RWPE2 (cell line): ENCODE measurements around the gene ZNF613.

ENCODE experiments used
- ATAC-seq: fragments of 200-7000 bp; cut with Tn5 transposase; 3 replicates; pipeline ENCODE4 v1.9.1; 2021; ENCODE audit warnings: low read depth
- DNase-seq: peaks from one replicate; pipeline ENCODE4 v3.0.0-alpha.2; 2020; ENCODE audit warnings: low spot score
- H3K27ac ChIP-seq: fragments of 450-650 bp; 2 replicates; pipeline ENCODE4 v1.5.1; 2017; ENCODE audit warnings: mild to moderate bottlenecking; ENCODE audit not compliant: poor library complexity, severe bottlenecking
- H3K27me3 ChIP-seq: fragments of 250-450 bp; sonication (Bioruptor Pico); 2 replicates; pipeline ENCODE4 v1.5.1; 2021; ENCODE audit warnings: mild to moderate bottlenecking, moderate library complexity; ENCODE audit not compliant: insufficient read depth, poor library complexity, severe bottlenecking
- H3K36me3 ChIP-seq: fragments of 250-450 bp; sonication (Bioruptor Pico); 2 replicates; pipeline ENCODE4 v1.5.1; 2020; ENCODE audit warnings: low read depth, mild to moderate bottlenecking, moderate library complexity
- H3K4me1 ChIP-seq: fragments of 250-450 bp; sonication (Bioruptor Pico); 2 replicates; pipeline ENCODE4 v1.5.1; 2021; ENCODE audit warnings: mild to moderate bottlenecking, moderate library complexity; ENCODE audit not compliant: insufficient read depth, poor library complexity, severe bottlenecking
- H3K4me3 ChIP-seq: fragments of 250-450 bp; sonication (Bioruptor Pico); 2 replicates; pipeline ENCODE4 v1.5.1; 2021; ENCODE audit warnings: mild to moderate bottlenecking, moderate library complexity; ENCODE audit not compliant: severe bottlenecking
- H3K9me3 ChIP-seq: fragments of 250-450 bp; sonication (Bioruptor Pico); 2 replicates; pipeline ENCODE4 v1.5.1; 2021; ENCODE audit warnings: mild to moderate bottlenecking, moderate library complexity; ENCODE audit not compliant: severe bottlenecking
- TF ChIP-seq, protein P1 (sequence below): fragments of 450-650 bp; IDR thresholded peaks from one replicate; pipeline ENCODE4 v1.5.1; 2017; ENCODE audit warnings: mild to moderate bottlenecking, moderate library complexity; ENCODE audit not compliant: poor library complexity, severe bottlenecking

ZNF613 gene

GRCh38 chr19:51926784-51927741 is at the start of gene ZNF613:
TSS of gene ZNF613 (plus strand) at chr19:51927472. CDS start at chr19:51936221, 8,749 bp downstream.
- Histone ChIP-seq H3K9me3 (peaks cover 11% of the 10 kb centered on the region), H3K27me3 (no peaks in the 10 kb centered on the region), H3K4me1 (no peaks in the 10 kb centered on the region), H3K4me3 (peak within 1 kb of the TSS; percentile 62), H3K27ac (peak within 1 kb of the TSS; percentile 59), H3K36me3 (peaks cover 22% of the 10 kb centered on the region)
- TF ChIP-seq, protein P1, sequence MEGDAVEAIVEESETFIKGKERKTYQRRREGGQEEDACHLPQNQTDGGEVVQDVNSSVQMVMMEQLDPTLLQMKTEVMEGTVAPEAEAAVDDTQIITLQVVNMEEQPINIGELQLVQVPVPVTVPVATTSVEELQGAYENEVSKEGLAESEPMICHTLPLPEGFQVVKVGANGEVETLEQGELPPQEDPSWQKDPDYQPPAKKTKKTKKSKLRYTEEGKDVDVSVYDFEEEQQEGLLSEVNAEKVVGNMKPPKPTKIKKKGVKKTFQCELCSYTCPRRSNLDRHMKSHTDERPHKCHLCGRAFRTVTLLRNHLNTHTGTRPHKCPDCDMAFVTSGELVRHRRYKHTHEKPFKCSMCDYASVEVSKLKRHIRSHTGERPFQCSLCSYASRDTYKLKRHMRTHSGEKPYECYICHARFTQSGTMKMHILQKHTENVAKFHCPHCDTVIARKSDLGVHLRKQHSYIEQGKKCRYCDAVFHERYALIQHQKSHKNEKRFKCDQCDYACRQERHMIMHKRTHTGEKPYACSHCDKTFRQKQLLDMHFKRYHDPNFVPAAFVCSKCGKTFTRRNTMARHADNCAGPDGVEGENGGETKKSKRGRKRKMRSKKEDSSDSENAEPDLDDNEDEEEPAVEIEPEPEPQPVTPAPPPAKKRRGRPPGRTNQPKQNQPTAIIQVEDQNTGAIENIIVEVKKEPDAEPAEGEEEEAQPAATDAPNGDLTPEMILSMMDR = peak; percentile 33
- peak; percentile 89 for ATAC-seq
- peak; percentile 81 for DNase-seq

DNA sequence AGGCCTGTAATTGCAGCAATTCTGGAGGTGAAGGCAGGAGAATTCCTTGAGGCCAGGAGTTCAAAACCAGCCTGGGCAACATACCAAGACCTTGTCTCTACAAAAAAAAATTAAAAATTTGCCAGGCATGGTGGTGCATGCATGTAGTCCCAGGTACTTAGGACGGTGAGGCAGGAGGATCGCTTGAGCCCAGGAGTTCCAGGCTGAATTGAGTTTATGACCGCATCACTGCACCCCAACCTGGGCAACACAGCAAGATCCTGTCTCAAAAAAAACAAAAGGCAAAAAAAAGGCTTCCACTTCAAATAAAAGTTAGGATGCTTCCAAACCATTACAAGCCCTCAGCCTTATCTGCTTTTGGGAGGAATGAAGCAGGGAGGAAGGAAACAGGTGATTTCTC is 44.8 kb upstream of the ZNF613 start:
- Histone ChIP-seq H3K4me1 (no peaks in the 10 kb centered on the region), H3K36me3 (peaks cover 25% of the 10 kb centered on the region)

DNA sequence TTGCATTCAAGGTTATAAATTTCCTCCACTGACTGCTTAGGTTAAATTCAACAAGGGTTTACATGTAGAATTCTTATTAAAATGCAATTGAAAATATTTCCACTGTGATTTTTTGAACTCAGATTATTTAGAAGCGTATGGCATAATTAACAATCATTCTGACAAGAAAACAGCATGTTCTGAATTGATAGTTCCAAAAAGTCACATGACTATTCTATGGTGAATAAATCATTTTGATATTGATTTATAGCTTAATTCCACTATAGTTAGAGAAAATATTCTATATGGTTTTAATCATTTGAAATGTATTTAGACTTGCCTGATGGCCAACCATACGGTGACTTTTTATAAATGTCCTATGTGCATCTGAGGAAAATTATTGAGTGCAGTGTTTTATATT is 42.6 kb upstream of the ZNF613 start:
- Histone ChIP-seq H3K36me3 (peaks cover 22% of the 10 kb centered on the region), H3K9me3 (peaks cover 6% of the 10 kb centered on the region), H3K4me3 (no peak overlapping the region), H3K4me1 (no peaks in the 10 kb centered on the region), H3K27ac (no peak overlapping the region), H3K27me3 (no peaks in the 10 kb centered on the region)
- no peak for DNase-seq
- TF ChIP-seq, protein P1 = no peak
- no peak for ATAC-seq

More for the DNA sequence above, 44.8 kb upstream of the ZNF613 start:
- TF ChIP-seq, protein P1 = no peak
- Histone ChIP-seq H3K9me3 (peaks cover 5% of the 10 kb centered on the region), H3K27ac (no peak overlapping the region), H3K27me3 (no peaks in the 10 kb centered on the region), H3K4me3 (no peak overlapping the region)
- DNase-seq (no peak), ATAC-seq (no peak)

- H3K27ac ChIP-seq = peak within 1 kb of the TSS; percentile 26
- ATAC-seq = peak; percentile 88
- peak; percentile 89 for DNase-seq
- peaks cover 15% of the 10 kb centered on the region for H3K9me3 ChIP-seq
- TF ChIP-seq, protein P1 = no peak
- H3K27me3 ChIP-seq = no peaks in the 10 kb centered on the region
- peaks cover 48% of the 10 kb centered on the region for H3K36me3 ChIP-seq
- no peaks in the 10 kb centered on the region for H3K4me1 ChIP-seq
- H3K4me3 ChIP-seq = peak within 1 kb of the TSS; percentile 47
Observed at GRCh38 chr19:51887522-51888498, 39.5 kb upstream of the ZNF613 start, which contains the start of gene ZNF577. TSS of gene ZNF577 (minus strand) at chr19:51887951. CDS start at chr19:51880382, 7,569 bp downstream.
